Measurements from ENCODE around the gene TBRG1. TPM values are rescaled to one million over a fixed set of nuclear protein-coding genes. Genes with fewer than 3 reads are reported as not detected.

Gene TBRG1
- total RNA-seq, 2 experiments from 2014 or later: 30.0 to 34.0 TPM

- Histone ChIP-seq H3K4me3 (ENCODE audit: low read depth, low read length, poor library complexity, severe bottlenecking) (no peak overlapping the region), H3K36me3 (ENCODE audit: insufficient read depth, low read length) (no peaks in the 10 kb centered on the region), H3K9me3 (ENCODE audit: low read length) (no peaks in the 10 kb centered on the region), H3K79me2 (ENCODE audit: insufficient read depth, low read depth, low read length) (no peaks in the 10 kb centered on the region), H2AFZ (ENCODE audit: low read length) (no peak overlapping the region), H4K20me1 (ENCODE audit: insufficient read depth, low read length) (no peaks in the 10 kb centered on the region), H3K27ac (ENCODE audit: low read depth, low read length, poor library complexity, severe bottlenecking) (no peak overlapping the region), H3K4me2 (ENCODE audit: low read length) (no peak overlapping the region), H3K9me2 (ENCODE audit: insufficient read depth, low read length) (no peaks in the 10 kb centered on the region), H3K4me1 (ENCODE audit: insufficient read depth, low read length, poor library complexity, severe bottlenecking) (no peaks in the 10 kb centered on the region)
- ChIA-PET CTCF (ENCODE audit: unreplicated experiment) (no interaction called here), POLR2A (no interaction called here)
- TF ChIP-seq EZH2phosphoT487 (IDR thresholded peaks at IDR 0.05; ENCODE audit: borderline replicate concordance, low read depth, low read length) (no peak), CTCF (conservative IDR thresholded peaks at IDR 0.05; ENCODE audit: low read length) (no peak)
- intact Hi-C loops (cut with micrococcal nuclease; ENCODE audit: unreplicated experiment): no loop called here
- BruUV-seq (replicated peaks): no TSS peak
- no peak for DNase-seq (ENCODE audit: low spot score)
These were observed 27.4 kb upstream of the TBRG1 start for GRCh38 chr11:124595302-124595701.

- Histone ChIP-seq H3K4me2 (ENCODE audit: low read length) (no peak overlapping the region), H3K36me3 (ENCODE audit: insufficient read depth, low read length) (no peaks in the 10 kb centered on the region), H3K4me3 (ENCODE audit: low read depth, low read length, poor library complexity, severe bottlenecking) (no peak overlapping the region), H3K9me2 (ENCODE audit: insufficient read depth, low read length) (no peaks in the 10 kb centered on the region), H4K20me1 (ENCODE audit: insufficient read depth, low read length) (no peaks in the 10 kb centered on the region), H3K79me2 (ENCODE audit: insufficient read depth, low read depth, low read length) (no peaks in the 10 kb centered on the region), H2AFZ (ENCODE audit: low read length) (no peak overlapping the region), H3K9me3 (ENCODE audit: low read length) (no peaks in the 10 kb centered on the region), H3K4me1 (ENCODE audit: insufficient read depth, low read length, poor library complexity, severe bottlenecking) (no peaks in the 10 kb centered on the region), H3K27ac (ENCODE audit: low read depth, low read length, poor library complexity, severe bottlenecking) (no peak overlapping the region)
- POLR2A ChIA-PET: no interaction called here
- no peak for DNase-seq (ENCODE audit: low spot score)
- CTCF ChIA-PET (ENCODE audit: unreplicated experiment): no interaction called here
- no TSS peak for BruUV-seq (replicated peaks)
- intact Hi-C loops (cut with micrococcal nuclease; ENCODE audit: unreplicated experiment): no loop called here
- TF ChIP-seq CTCF (conservative IDR thresholded peaks at IDR 0.05; ENCODE audit: low read length): no peak
These were observed 25.0 kb upstream of the TBRG1 start for GRCh38 chr11:124597626-124598025.

- H3K4me2 ChIP-seq (ENCODE audit: low read length): no peak overlapping the region
- BruUV-seq (replicated peaks): no TSS peak
- no peak for TF ChIP-seq CTCF (conservative IDR thresholded peaks at IDR 0.05; ENCODE audit: low read length)
- no peak for TF ChIP-seq EZH2phosphoT487 (IDR thresholded peaks at IDR 0.05; ENCODE audit: borderline replicate concordance, low read depth, low read length)
- no peaks in the 10 kb centered on the region for H3K36me3 ChIP-seq (ENCODE audit: insufficient read depth, low read length)
- no peaks in the 10 kb centered on the region for H4K20me1 ChIP-seq (ENCODE audit: insufficient read depth, low read length)
- no peaks in the 10 kb centered on the region for H3K79me2 ChIP-seq (ENCODE audit: insufficient read depth, low read depth, low read length)
- H3K4me3 ChIP-seq (ENCODE audit: low read depth, low read length, poor library complexity, severe bottlenecking): no peak overlapping the region
- CTCF ChIA-PET (ENCODE audit: unreplicated experiment): no interaction called here
- no peaks in the 10 kb centered on the region for H3K9me2 ChIP-seq (ENCODE audit: insufficient read depth, low read length)
- POLR2A ChIA-PET: no interaction called here
- no peak overlapping the region for H2AFZ ChIP-seq (ENCODE audit: low read length)
- no peaks in the 10 kb centered on the region for H3K4me1 ChIP-seq (ENCODE audit: insufficient read depth, low read length, poor library complexity, severe bottlenecking)
- H3K27ac ChIP-seq (ENCODE audit: low read depth, low read length, poor library complexity, severe bottlenecking): no peak overlapping the region
- DNase-seq (ENCODE audit: low spot score): no peak
- intact Hi-C loops (cut with micrococcal nuclease; ENCODE audit: unreplicated experiment): no loop called here
- no peaks in the 10 kb centered on the region for H3K9me3 ChIP-seq (ENCODE audit: low read length)
These were observed 21.9 kb upstream of the TBRG1 start for GRCh38 chr11:124600621-124601320.
